Left lung (tissue), 10 donors: ENCODE results near the gene RAPGEF2. TPM values are rescaled to one million over a fixed set of nuclear protein-coding genes. Genes with fewer than 3 reads are reported as not detected.
A peak's percentile ranks its signal among the peaks of the same experiment; 100 is the strongest.

ENCODE experiments used
- ATAC-seq: fragments of 200-7000 bp; cut with Tn5 transposase; one replicate; pipeline ENCODE4 v1.9.1; 2020; ENCODE audit warnings: moderate library complexity
- DNase-seq, 4 donors: peaks; one replicate each; pipeline ENCODE4 v3.0.0-alpha.2; 2013 to 2020
- H3K27ac ChIP-seq, 2 donors: fragments of 200-600 bp; sonication (generic) in 1 of 2; one replicate each; pipeline versions ENCODE4 v1.5.0 to v1.8.0; 2020 to 2021
- H3K27me3 ChIP-seq, 2 donors: fragments of 200-600 bp; sonication (generic) in 1 of 2; one replicate each; pipeline versions ENCODE4 v1.5.0 to v1.8.0; 2020 to 2021
- H3K36me3 ChIP-seq, 2 donors: fragments of 200-600 bp; sonication (generic) in 1 of 2; one replicate each; pipeline versions ENCODE4 v1.5.0 to v1.8.0; 2020 to 2021
- H3K4me1 ChIP-seq, 2 donors: fragments of 200-600 bp; one replicate each; pipeline ENCODE4 v1.8.0; 2021
- H3K4me3 ChIP-seq, 2 donors: fragments of 200-600 bp; sonication (generic) in 1 of 2; one replicate each; pipeline versions ENCODE4 v1.5.0 to v1.8.0; 2020 to 2021; ENCODE audit warnings: mild to moderate bottlenecking in 1 of 2
- H3K9me3 ChIP-seq, 2 donors: fragments of 200-600 bp; sonication (generic) in 1 of 2; one replicate each; pipeline versions ENCODE4 v1.5.0 to v1.8.0; 2020 to 2021
- intact Hi-C, 2 donors: fragments of 100-400 bp; cut with DNase I; formaldehyde crosslinking; loops; one replicate each; pipeline versions ENCODE4 v1.11.2 to v1.14.2; 2022
- polyA plus RNA-seq, 6 donors: library from polyadenylated mRNA; unstranded; fragments of 120-200 nt; gene quantifications; one replicate each; pipeline ENCODE4 v1.2.1, GENCODE V29; 2013; ENCODE audit not compliant: insufficient read length in 6 of 6
- total RNA-seq, 2 donors: library from RNA; stranded (reverse); fragmentation: NEBNext Ultra II Directional; extraction: Animal tissue kit (Norgen Biotek cat#: 25700); gene quantifications; one replicate each; pipeline ENCODE4 v1.2.1, GENCODE V29; 2021
- TF ChIP-seq, protein P1 (sequence below), 2 donors: fragments of 200-600 bp; sonication (generic) in 1 of 2; IDR thresholded peaks; one replicate each; pipeline versions ENCODE4 v1.5.0 to v1.8.0; 2021; ENCODE audit warnings: antibody characterized with exemption in 2 of 2
- donor health status: DM: no; HTN: yes; CAD: no.
- donor health status: DM: no; HTN: no; CAD: no.

RAPGEF2 gene
- total and polyA plus RNA-seq, 8 donors, result 39.9 to 52.0 (median 45.4) TPM

GRCh38 chr4:159366966-159367780 lies 264.3 kb downstream of the RAPGEF2 start:
- ATAC-seq (no peak), DNase-seq (no peak)
- Histone ChIP-seq H3K4me1 (no peaks in the 10 kb centered on the region), H3K4me3 (no peak overlapping the region), H3K27ac (no peak overlapping the region), H3K36me3 (peaks cover 0 to 10% of the 10 kb centered on the region in 2 donors), H3K9me3 (no peaks in the 10 kb centered on the region), H3K27me3 (no peaks in the 10 kb centered on the region)
- TF ChIP-seq, protein P1, sequence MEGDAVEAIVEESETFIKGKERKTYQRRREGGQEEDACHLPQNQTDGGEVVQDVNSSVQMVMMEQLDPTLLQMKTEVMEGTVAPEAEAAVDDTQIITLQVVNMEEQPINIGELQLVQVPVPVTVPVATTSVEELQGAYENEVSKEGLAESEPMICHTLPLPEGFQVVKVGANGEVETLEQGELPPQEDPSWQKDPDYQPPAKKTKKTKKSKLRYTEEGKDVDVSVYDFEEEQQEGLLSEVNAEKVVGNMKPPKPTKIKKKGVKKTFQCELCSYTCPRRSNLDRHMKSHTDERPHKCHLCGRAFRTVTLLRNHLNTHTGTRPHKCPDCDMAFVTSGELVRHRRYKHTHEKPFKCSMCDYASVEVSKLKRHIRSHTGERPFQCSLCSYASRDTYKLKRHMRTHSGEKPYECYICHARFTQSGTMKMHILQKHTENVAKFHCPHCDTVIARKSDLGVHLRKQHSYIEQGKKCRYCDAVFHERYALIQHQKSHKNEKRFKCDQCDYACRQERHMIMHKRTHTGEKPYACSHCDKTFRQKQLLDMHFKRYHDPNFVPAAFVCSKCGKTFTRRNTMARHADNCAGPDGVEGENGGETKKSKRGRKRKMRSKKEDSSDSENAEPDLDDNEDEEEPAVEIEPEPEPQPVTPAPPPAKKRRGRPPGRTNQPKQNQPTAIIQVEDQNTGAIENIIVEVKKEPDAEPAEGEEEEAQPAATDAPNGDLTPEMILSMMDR (IDR thresholded peaks at IDR 0.05), result no peak
- intact Hi-C loops, result no loop called here

DNA sequence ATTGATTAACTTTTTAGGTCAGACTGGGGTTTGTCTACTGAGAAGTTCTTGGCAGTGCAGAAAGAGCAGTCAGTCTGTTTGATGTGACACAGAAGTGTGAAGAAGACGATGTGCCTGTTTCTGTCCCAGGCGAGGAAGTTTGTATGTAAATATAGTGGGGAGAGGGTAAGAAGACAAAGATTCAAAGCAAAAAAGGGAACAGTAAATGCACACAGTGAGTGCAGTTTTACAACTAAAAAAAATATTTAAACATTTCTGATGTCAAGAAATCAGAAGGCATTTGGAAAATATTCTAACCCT lies 264.9 kb downstream of the RAPGEF2 start:
- TF ChIP-seq, protein P1 (IDR thresholded peaks at IDR 0.05), result no peak
- DNase-seq (peak in 2 of 4 donors; percentile 32 to 36), ATAC-seq (no peak)
- peaks cover 0 to 6% of the 10 kb centered on the region in 2 donors for H3K36me3 ChIP-seq
- H3K27me3 ChIP-seq, result no peaks in the 10 kb centered on the region
- no peak overlapping the region for H3K4me3 ChIP-seq
- H3K9me3 ChIP-seq, result no peaks in the 10 kb centered on the region
- intact Hi-C loops, result no loop called here
- H3K4me1 ChIP-seq, result no peaks in the 10 kb centered on the region
- no peak overlapping the region for H3K27ac ChIP-seq

DNA sequence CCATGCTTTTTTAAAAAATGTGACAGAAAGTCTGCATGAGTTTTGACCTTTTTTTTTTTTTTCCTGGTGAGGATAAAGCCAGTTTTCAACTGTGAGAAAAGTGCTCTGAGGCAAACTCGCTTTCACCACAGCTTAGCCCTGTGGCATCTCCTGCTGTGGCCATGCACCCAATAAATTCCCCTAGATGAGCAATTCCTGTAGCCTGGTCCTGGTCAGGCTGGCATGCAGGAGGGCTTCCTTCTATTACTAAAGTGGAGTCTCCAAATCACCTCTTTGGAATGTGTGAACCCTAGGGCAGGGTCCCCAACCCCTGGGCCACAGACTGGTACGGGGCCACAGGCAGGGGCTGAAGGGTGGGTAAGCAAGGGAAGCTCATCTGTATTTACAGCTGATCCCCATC lies 265.4 kb downstream of the RAPGEF2 start:
- Histone ChIP-seq H3K27me3 (no peaks in the 10 kb centered on the region), H3K27ac (no peak overlapping the region), H3K9me3 (no peaks in the 10 kb centered on the region), H3K36me3 (peaks cover 0 to 2% of the 10 kb centered on the region in 2 donors), H3K4me3 (no peak overlapping the region), H3K4me1 (no peaks in the 10 kb centered on the region)
- intact Hi-C loops, result no loop called here
- ATAC-seq (no peak), DNase-seq (no peak)
- TF ChIP-seq, protein P1 (IDR thresholded peaks at IDR 0.05), result no peak

GRCh38 chr4:159369256-159369655 lies 266.4 kb downstream of the RAPGEF2 start:
- intact Hi-C loops, result no loop called here
- Histone ChIP-seq H3K9me3 (no peaks in the 10 kb centered on the region), H3K27me3 (no peaks in the 10 kb centered on the region), H3K4me1 (no peaks in the 10 kb centered on the region), H3K4me3 (no peak overlapping the region), H3K36me3 (no peaks in the 10 kb centered on the region), H3K27ac (no peak overlapping the region)
- TF ChIP-seq, protein P1 (IDR thresholded peaks at IDR 0.05), result no peak
- ATAC-seq (no peak), DNase-seq (no peak)

- Histone ChIP-seq H3K4me1 (no peaks in the 10 kb centered on the region), H3K27ac (no peak overlapping the region), H3K9me3 (no peaks in the 10 kb centered on the region), H3K4me3 (no peak overlapping the region), H3K36me3 (no peaks in the 10 kb centered on the region), H3K27me3 (no peaks in the 10 kb centered on the region)
- ATAC-seq, result no peak
- intact Hi-C loops, result no loop called here
- DNase-seq, result no peak
- TF ChIP-seq, protein P1 (IDR thresholded peaks at IDR 0.05), result no peak
These were observed 267.4 kb downstream of the RAPGEF2 start for GRCh38 chr4:159370286-159370685.
